Esophagus mucosa (tissue), 1 donor: ENCODE measurements around the gene STRADB. TPM values are rescaled to one million over a fixed set of nuclear protein-coding genes. Genes with fewer than 3 reads are reported as not detected.
"Not testable (repeated sequence)": the region's sequence is repeated elsewhere in the genome, so short reads cannot be mapped to it uniquely, and the experiment has no call there.

Experiments used
- ATAC-seq: fragments of 200-7000 bp; cut with Tn5 transposase; one replicate; pipeline ENCODE4 v1.9.1; 2020
- total RNA-seq: library from RNA; stranded (reverse); gene quantifications from one replicate; pipeline ENCODE4 v1.2.4, GENCODE V29; 2023
- donor health status: DM: yes; HTN: yes; CAD: no.

Gene STRADB
- total RNA-seq, 1 donor from 2014 or later, result 12.9 TPM

DNA sequence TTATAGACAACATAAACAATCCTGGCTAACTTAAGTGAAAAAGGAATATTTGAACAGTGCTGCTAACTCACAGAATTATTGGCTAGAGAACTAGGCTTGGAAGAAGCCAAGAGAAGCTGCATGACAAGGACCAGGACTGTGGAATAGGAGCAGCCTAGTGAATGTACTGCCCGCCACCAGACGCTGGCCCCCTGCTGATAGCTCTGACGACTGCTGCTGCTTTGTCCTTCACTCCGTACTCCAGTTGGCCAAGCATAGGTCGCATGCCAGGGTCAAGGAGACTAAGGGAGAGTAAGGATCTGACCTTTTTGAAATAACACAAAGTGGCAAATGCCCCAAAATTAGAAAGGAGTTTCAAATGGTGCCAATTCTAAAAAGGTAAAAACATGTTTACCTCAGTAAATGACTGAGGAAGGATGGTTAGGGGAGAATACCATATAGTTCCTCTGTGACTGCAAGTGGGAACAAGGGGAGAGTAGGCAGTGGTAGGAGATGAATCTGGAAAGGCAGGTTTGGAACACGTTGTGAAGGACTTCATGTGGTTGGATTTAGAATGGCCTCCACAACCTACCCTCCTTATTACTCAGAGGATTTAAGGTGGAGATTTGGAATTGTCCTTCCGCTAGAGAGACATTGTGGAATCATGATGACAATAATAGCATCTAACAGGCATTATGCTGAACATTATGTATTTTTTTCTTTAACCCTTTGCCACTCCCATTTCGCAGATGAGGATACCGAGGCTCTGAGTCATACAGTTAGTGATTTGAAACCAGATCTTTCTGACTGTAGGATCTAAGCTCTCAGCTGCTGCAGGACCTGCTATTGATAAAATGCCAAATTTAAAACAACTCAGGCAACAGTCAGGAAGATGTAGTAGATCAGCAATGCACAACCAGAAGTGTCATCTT, 19.5 kb downstream of the STRADB start:
- peak; percentile 88 for ATAC-seq

GRCh38 chr2:201471732-201472393, 20.3 kb downstream of the STRADB start:
- ATAC-seq, result no peak

DNA sequence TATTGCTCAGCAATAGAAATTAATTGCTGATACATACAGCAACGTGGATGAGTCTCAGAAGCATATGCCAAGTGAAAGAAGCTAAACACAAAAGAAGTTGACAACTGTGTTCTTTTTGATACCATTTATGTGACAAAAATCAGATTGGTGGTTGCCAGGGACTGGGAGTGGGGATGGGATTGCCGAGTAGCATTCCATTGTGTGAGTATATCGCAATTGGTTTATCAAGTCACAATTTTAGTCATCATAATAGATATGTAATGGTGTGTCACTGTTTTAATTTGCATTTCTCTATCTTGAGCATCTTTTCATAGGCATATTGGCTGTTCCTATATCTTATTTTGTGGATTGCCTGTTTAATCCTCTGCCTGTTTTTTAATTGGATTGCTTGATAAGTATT, 20.9 kb downstream of the STRADB start:
- no peak for ATAC-seq

DNA sequence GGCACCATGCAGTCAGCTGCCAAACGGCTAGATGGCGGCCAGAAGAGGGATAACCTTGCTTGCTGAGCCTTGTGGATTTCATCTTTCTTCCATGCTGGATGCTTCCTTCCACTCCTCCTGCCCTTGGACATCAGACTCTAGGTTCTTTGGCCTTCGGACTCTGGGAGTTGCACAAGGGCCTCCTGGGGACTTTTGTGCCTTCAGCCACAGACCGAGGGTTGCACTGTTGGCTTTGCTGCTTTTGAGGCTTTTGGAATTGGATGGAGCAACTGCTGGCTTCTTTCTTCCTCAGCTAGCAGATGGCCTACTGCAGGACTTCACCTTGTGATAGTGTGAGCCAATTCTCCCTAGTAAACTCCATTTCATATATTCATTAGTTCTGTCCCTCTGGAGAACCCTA, 31.0 kb downstream of the STRADB start:
- no peak for ATAC-seq

GRCh38 chr2:201483342-201483741, 31.8 kb downstream of the STRADB start:
- ATAC-seq, result no peak

GRCh38 chr2:201483758-201484157, 32.2 kb downstream of the STRADB start:
- ATAC-seq, result not testable (repeated sequence)

- no peak for ATAC-seq
These were observed 33.3 kb downstream of the STRADB start for GRCh38 chr2:201484805-201485204.

- no peak for ATAC-seq
These were observed 38.8 kb downstream of the STRADB start for GRCh38 chr2:201490291-201490690.

DNA sequence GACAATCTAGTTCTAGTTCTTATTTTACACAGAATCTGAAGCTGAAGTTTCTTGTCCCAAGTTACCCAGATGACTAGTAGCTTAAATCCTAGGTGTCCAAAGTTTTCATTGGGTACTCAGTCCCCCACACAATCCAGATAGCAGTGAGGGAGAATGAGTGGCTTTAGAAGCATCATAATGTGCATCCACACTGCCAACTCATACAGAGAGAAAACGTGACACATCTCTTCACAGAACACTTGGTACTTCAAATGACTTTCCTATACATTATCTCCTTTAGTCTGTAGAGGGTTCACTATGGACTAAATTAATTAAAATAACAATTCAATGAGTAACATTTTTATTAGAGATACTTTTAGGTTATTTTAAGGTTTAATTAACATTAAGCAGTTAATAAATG, 45.2 kb downstream of the STRADB start:
- ATAC-seq, result no peak

- ATAC-seq, result no peak
These were observed 49.0 kb downstream of the STRADB start for GRCh38 chr2:201500534-201500933.

DNA sequence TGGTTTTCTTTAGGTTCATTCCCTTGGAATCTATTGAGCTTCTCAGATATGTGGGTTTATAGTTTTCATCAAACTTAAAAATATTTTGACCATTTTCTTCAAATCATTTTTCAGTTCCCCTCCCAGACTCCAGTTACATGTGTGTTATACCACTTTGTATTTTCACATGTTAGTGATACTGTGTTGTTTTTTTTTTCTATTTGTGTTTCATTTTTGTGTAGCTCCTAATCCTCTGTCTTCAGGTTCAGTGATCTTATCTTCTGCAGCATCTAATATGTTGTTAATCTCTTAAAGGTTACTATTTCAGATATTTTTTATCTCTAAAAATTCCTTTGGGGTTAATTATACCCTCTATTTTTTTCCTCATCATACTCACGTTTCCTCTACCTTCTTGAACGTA, 51.2 kb downstream of the STRADB start:
- no peak for ATAC-seq

- ATAC-seq, result no peak
These were observed 56.2 kb downstream of the STRADB start for GRCh38 chr2:201507725-201508124.

DNA sequence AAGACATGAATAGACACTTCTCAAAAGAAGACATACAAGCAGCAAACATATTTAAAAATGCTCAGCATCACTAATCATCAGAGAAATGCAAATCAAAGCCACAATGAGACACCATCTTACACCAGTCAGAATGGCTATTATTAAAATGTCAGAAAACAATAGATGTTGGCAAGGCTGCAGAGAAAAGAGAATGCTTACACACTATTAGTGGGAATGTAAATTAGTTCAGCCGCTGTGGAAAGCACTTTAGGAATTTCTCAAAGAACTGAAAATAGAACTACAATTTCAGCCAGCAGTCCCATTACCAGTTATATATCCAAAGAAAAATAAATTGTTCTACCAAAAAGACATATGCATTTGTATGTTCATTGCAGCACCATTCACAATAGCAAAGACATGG, 61.7 kb downstream of the STRADB start:
- no peak for ATAC-seq

GRCh38 chr2:201515573-201516246, 64.2 kb downstream of the STRADB start:
- ATAC-seq, result no peak

DNA sequence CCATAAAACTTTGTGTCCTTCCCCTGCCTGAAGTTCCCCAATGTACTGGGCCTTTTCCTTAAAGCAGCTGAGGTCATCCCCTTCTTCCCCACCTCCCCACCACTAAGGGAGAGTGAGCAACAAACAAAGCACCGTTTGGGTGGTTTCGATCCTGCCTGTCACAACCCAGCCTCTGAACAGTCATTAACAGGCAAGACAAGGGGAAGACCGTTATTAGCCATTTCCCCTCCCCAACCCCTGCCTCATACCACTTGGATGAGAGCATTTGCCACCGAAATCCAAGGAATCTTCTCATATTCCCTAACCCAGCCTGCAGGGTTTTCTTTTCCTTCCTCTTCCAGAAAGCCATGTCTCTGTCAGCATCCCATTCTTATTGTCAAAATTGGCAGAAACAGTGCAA, 65.6 kb downstream of the STRADB start:
- ATAC-seq, result no peak

DNA sequence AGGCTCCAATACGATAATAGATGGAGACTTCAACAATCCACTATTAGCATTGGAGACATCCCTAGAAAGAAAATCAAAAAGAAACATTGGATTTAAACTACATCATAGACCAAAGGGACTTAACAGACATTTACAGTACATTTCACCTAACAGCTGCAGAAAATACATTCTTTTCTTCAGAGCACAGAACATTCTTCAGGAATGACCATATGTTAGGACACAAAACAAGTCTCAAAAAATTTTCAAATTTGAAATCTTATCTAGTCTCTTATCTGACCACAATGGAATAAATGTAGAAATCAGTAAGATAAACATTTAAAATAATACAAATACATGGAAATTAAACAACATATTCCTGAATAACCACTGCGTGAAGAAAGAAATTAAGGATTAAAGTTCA, 68.7 kb downstream of the STRADB start:
- ATAC-seq, result no peak

GRCh38 chr2:201522965-201523364, 71.4 kb downstream of the STRADB start:
- ATAC-seq, result no peak

DNA sequence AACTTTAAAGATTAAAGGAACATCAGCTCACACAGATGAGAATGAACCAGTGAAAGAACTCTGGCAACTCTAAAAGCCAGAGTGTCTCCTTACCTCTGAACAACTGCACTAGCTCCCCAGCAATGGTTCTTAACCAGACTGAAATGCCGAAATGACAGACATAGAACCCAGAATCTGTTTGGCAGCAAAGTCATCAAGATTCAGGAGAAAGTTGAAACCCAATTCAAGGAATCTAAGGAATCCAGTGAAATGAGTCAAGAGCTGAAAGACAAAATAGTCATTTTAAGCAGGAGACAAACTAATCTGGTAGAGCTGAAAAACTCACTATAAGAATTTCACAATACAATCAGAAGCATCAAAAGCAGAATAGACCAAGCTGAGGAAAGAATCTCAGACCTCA, 72.0 kb downstream of the STRADB start:
- ATAC-seq, result no peak

Other genes starting within 250 kb of the STRADB start
- gene CASP8, start 191.2 kb upstream of the STRADB start, total RNA-seq, result 22.5 TPM
- 0.56 TPM for gene FLACC1, start 94.4 kb upstream of the STRADB start, total RNA-seq
- gene TRAK2, start 282 bp upstream of the STRADB start, total RNA-seq, result 7.5 TPM
- gene TMEM237, start 191.8 kb downstream of the STRADB start, total RNA-seq, result 24.9 TPM
- gene MPP4, start 246.9 kb downstream of the STRADB start, total RNA-seq, result not detected